Hematopoietic multipotent progenitor cell treated with erythropoietin and hydrocortisone succinate and interleukin-3 and kit ligand, for 15 days (in vitro differentiated cells): ENCODE results near the gene SGMS1.

Experiments used
- DNase-seq: peaks from one replicate; pipeline ENCODE4 v3.0.0-alpha.2; 2015; ENCODE audit warnings: low spot score

The SGMS1 gene

GRCh38 chr10:50610368-50610767, 13.4 kb downstream of the SGMS1 start:
- no peak for DNase-seq

GRCh38 chr10:50607356-50607925, 16.3 kb downstream of the SGMS1 start:
- no peak for DNase-seq

GRCh38 chr10:50605951-50606270, 17.8 kb downstream of the SGMS1 start:
- no peak for DNase-seq

- DNase-seq, result peak; percentile 52
Measured at GRCh38 chr10:50605269-50605950, 18.3 kb downstream of the SGMS1 start.

GRCh38 chr10:50604809-50605208, 18.9 kb downstream of the SGMS1 start:
- no peak for DNase-seq

- DNase-seq, result no peak
Measured at GRCh38 chr10:50604049-50604640, 19.6 kb downstream of the SGMS1 start.

GRCh38 chr10:50603151-50603850, 20.5 kb downstream of the SGMS1 start:
- no peak for DNase-seq

GRCh38 chr10:50601974-50602373, 21.8 kb downstream of the SGMS1 start:
- DNase-seq, result no peak

- no peak for DNase-seq
Measured at GRCh38 chr10:50600831-50601477, 22.8 kb downstream of the SGMS1 start.

GRCh38 chr10:50600286-50600685, 23.5 kb downstream of the SGMS1 start:
- DNase-seq, result no peak

- DNase-seq, result no peak
Measured at GRCh38 chr10:50596897-50597296, 26.9 kb downstream of the SGMS1 start.

- DNase-seq, result no peak
Measured at GRCh38 chr10:50596456-50596855, 27.3 kb downstream of the SGMS1 start.

GRCh38 chr10:50595785-50596184, 28.0 kb downstream of the SGMS1 start:
- DNase-seq, result no peak

GRCh38 chr10:50593523-50594376, 30.0 kb downstream of the SGMS1 start:
- DNase-seq, result peak; percentile 27

- DNase-seq, result peak; percentile 90
Measured at GRCh38 chr10:50592961-50593418, 30.8 kb downstream of the SGMS1 start.

- no peak for DNase-seq
Measured at GRCh38 chr10:50590935-50591334, 32.8 kb downstream of the SGMS1 start.

GRCh38 chr10:50586740-50587088, 37.0 kb downstream of the SGMS1 start:
- DNase-seq, result no peak

- DNase-seq, result no peak
Measured at GRCh38 chr10:50585921-50586739, 37.6 kb downstream of the SGMS1 start.

- peak; percentile 64 for DNase-seq
Measured at GRCh38 chr10:50582766-50583762, 40.7 kb downstream of the SGMS1 start.

- no peak for DNase-seq
Measured at GRCh38 chr10:50582046-50582445, 41.7 kb downstream of the SGMS1 start.
